K562 (cell line): Measurements from ENCODE around the gene KAT2B.

ENCODE experiments used
- BDP1 ChIP-seq: IDR thresholded peaks from 3 replicates; pipeline ENCODE4 v1.6.1; 2011; ENCODE audit not compliant: insufficient read length, insufficient read depth
- BRD4 ChIP-seq: fragments of 200-600 bp; sonication (generic); IDR thresholded peaks from 2 replicates; pipeline ENCODE4 v1.6.1; 2017; ENCODE audit warnings: inconsistent platforms
- FOXM1 ChIP-seq, 2 experiments: fragments of 450-650 bp in 1 of 2; sonication (generic) in 1 of 2; formaldehyde crosslinking in 1 of 2; IDR thresholded peaks; 2 replicates each; pipeline versions ENCODE4 v1.6.1 to v1.9.0; 2017 to 2022; ENCODE audit warnings: low read depth in 2 of 2, mild to moderate bottlenecking in 2 of 2, missing genetic modification reagents in 1 of 2, moderate library complexity in 1 of 2
- PYGO2 ChIP-seq: fragments of 450-650 bp; IDR thresholded peaks from 2 replicates; pipeline ENCODE4 v1.6.1; 2016; ENCODE audit warnings: mild to moderate bottlenecking, missing genetic modification characterization, moderate library complexity, missing compliant biosample characterization
- ZBTB8A ChIP-seq: fragments of 450-650 bp; IDR thresholded peaks from 2 replicates; pipeline ENCODE4 v1.6.1; 2018; ENCODE audit warnings: mild to moderate bottlenecking, moderate library complexity; ENCODE audit not compliant: partially characterized antibody
- ZFPM2 ChIP-seq: fragments of 250-450 bp; sonication (Bioruptor Pico); IDR thresholded peaks from 2 replicates; pipeline ENCODE4 v1.5.1; 2022; ENCODE audit warnings: mild to moderate bottlenecking
- ZNF583 ChIP-seq: fragments of 250-450 bp; sonication (Bioruptor Pico); IDR thresholded peaks from 2 replicates; pipeline ENCODE4 v1.4.0; 2020
- TF ChIP-seq, protein P1 (sequence below), 3 experiments: IDR thresholded peaks in 2 of 3; conservative IDR thresholded peaks in 1 of 3; 2 replicates each; pipeline ENCODE4 v1.5.1; 2011 to 2012; ENCODE audit warnings: low read length in 3 of 3, mild to moderate bottlenecking in 3 of 3, control low read depth in 2 of 3, improper control_type of control experiment in 1 of 3, inconsistent platforms in 1 of 3, low read depth in 1 of 3, mixed read lengths in 1 of 3, moderate library complexity in 1 of 3; ENCODE audit not compliant: insufficient read depth in 2 of 3
- TF ChIP-seq, protein P2 (sequence below): IDR thresholded peaks from 2 replicates; pipeline ENCODE4 v1.6.1; 2016; ENCODE audit warnings: missing genetic modification characterization, missing compliant biosample characterization

DNA sequence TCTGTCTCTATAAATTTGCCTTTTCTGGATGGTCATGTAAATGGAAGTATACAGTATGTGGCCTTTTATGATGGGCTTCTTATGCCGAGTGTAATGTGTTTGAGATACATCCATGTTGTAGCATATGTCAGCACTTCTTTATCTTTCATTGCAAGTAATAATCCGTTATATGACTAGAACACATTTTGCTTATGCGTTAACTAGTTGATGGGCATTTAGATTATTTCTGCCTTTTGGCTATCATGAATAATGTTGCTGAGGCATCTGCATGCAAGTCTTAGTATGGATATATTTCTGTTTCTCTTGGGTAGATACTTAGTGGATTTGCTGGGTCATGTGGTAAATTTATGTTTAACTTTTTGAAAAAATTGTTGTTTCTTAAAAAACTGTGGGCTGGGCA lies 19.7 kb downstream of the KAT2B start:
- TF ChIP-seq, protein P1, sequence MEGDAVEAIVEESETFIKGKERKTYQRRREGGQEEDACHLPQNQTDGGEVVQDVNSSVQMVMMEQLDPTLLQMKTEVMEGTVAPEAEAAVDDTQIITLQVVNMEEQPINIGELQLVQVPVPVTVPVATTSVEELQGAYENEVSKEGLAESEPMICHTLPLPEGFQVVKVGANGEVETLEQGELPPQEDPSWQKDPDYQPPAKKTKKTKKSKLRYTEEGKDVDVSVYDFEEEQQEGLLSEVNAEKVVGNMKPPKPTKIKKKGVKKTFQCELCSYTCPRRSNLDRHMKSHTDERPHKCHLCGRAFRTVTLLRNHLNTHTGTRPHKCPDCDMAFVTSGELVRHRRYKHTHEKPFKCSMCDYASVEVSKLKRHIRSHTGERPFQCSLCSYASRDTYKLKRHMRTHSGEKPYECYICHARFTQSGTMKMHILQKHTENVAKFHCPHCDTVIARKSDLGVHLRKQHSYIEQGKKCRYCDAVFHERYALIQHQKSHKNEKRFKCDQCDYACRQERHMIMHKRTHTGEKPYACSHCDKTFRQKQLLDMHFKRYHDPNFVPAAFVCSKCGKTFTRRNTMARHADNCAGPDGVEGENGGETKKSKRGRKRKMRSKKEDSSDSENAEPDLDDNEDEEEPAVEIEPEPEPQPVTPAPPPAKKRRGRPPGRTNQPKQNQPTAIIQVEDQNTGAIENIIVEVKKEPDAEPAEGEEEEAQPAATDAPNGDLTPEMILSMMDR (IDR thresholded peaks at IDR 0.05 in 2 of 3, conservative IDR thresholded peaks at IDR 0.05 in 1 of 3; ENCODE audit: insufficient read depth in 2 of 3, low read depth in 1 of 3, low read length in 3 of 3): no peak
- TF ChIP-seq PYGO2 (tag) (no peak), ZNF583 (no peak), FOXM1 (IDR thresholded peaks at IDR 0.05; ENCODE audit: low read depth) (no peak), FOXM1 (CRISPR knock-in tag; IDR thresholded peaks at IDR 0.05; ENCODE audit: low read depth) (no peak), ZBTB8A (no peak), ZFPM2 (no peak), BDP1 (no peak), BRD4 (no peak)
- TF ChIP-seq, protein P2, sequence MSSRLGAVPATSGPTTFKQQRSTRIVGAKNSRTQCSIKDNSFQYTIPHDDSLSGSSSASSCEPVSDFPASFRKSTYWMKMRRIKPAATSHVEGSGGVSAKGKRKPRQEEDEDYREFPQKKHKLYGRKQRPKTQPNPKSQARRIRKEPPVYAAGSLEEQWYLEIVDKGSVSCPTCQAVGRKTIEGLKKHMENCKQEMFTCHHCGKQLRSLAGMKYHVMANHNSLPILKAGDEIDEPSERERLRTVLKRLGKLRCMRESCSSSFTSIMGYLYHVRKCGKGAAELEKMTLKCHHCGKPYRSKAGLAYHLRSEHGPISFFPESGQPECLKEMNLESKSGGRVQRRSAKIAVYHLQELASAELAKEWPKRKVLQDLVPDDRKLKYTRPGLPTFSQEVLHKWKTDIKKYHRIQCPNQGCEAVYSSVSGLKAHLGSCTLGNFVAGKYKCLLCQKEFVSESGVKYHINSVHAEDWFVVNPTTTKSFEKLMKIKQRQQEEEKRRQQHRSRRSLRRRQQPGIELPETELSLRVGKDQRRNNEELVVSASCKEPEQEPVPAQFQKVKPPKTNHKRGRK: no peak
